EL (cell line): ENCODE measurements around the gene ELOA.
"Not testable (repeated sequence)": the region's sequence is repeated elsewhere in the genome, so short reads cannot be mapped to it uniquely, and the experiment has no call there.

ENCODE experiments used
- DNase-seq: peaks from one replicate; pipeline ENCODE4 v3.0.0-alpha.2; 2016

The ELOA gene

GRCh38 chr1:23741609-23742008 is 1.7 kb upstream of the ELOA start:
- no peak for DNase-seq

- DNase-seq, result peak; percentile 13
Measured at GRCh38 chr1:23742670-23743286, 493 bp upstream of the ELOA start.

- DNase-seq, result peak; percentile 39
Measured at GRCh38 chr1:23745515-23745914, 2.2 kb downstream of the ELOA start.

- DNase-seq, result no peak
Measured at GRCh38 chr1:23748016-23748415, 4.7 kb downstream of the ELOA start.

GRCh38 chr1:23751050-23751814 is 8.0 kb downstream of the ELOA start:
- DNase-seq, result peak; percentile 61

- DNase-seq, result no peak
Measured at GRCh38 chr1:23751815-23752200, 8.5 kb downstream of the ELOA start.

- no peak for DNase-seq
Measured at GRCh38 chr1:23752909-23753308, 9.6 kb downstream of the ELOA start.

- peak; percentile 75 for DNase-seq
Measured at GRCh38 chr1:23756676-23757075, 13.4 kb downstream of the ELOA start.

- DNase-seq, result no peak
Measured at GRCh38 chr1:23757812-23758211, 14.5 kb downstream of the ELOA start.

- DNase-seq, result no peak
Measured at GRCh38 chr1:23759277-23759676, 16.0 kb downstream of the ELOA start.

GRCh38 chr1:23763041-23763577 is 19.8 kb downstream of the ELOA start:
- DNase-seq, result no peak

- DNase-seq, result no peak
Measured at GRCh38 chr1:23768733-23769132, 25.5 kb downstream of the ELOA start.

- peak; percentile 80 for DNase-seq
Measured at GRCh38 chr1:23772049-23772853, 29.0 kb downstream of the ELOA start.

- no peak for DNase-seq
Measured at GRCh38 chr1:23772854-23773242, 29.6 kb downstream of the ELOA start.

GRCh38 chr1:23774174-23774880 is 31.1 kb downstream of the ELOA start:
- no peak for DNase-seq

- no peak for DNase-seq
Measured at GRCh38 chr1:23776217-23776616, 32.9 kb downstream of the ELOA start.

- DNase-seq, result peak; percentile 83
Measured at GRCh38 chr1:23777979-23778814, 34.9 kb downstream of the ELOA start, which contains the start of gene PITHD1. PITHD1 (plus strand) TSS chr1:23778418; CDS start chr1:23778516, 98 bp downstream.

- peak; percentile 63 for DNase-seq
Measured at GRCh38 chr1:23779826-23780371, 36.6 kb downstream of the ELOA start.

- not testable (repeated sequence) for DNase-seq
Measured at GRCh38 chr1:23783141-23783540, 39.9 kb downstream of the ELOA start.

- DNase-seq, result no peak
Measured at GRCh38 chr1:23784846-23785245, 41.6 kb downstream of the ELOA start.

GRCh38 chr1:23787701-23788100 is 44.4 kb downstream of the ELOA start:
- DNase-seq, result no peak
